ENCODE results near the gene ATP6V0C.

DNA sequence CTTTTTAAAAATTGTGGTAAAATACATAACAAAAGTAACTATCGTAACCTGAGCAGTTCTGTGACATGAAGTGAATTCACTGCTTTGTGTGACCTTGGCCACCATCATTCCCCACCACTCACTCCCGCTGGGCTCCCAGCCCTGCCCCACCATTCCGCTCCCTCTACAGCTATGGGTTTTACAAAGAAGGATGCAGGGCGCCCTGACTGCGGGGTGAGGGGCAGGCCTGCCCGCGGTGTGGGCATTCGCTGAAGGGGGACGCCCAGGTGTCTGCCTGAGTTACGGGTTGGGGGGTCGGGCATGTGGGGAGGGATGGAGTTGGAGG lies 17.6 kb downstream of the ATP6V0C start, which contains the start of gene CEMP1:
- TF ChIP-seq EP300 (conservative IDR thresholded peaks at IDR 0.05; ENCODE audit: poor library complexity, severe bottlenecking), result no peak
- TF ChIP-seq, protein P1, sequence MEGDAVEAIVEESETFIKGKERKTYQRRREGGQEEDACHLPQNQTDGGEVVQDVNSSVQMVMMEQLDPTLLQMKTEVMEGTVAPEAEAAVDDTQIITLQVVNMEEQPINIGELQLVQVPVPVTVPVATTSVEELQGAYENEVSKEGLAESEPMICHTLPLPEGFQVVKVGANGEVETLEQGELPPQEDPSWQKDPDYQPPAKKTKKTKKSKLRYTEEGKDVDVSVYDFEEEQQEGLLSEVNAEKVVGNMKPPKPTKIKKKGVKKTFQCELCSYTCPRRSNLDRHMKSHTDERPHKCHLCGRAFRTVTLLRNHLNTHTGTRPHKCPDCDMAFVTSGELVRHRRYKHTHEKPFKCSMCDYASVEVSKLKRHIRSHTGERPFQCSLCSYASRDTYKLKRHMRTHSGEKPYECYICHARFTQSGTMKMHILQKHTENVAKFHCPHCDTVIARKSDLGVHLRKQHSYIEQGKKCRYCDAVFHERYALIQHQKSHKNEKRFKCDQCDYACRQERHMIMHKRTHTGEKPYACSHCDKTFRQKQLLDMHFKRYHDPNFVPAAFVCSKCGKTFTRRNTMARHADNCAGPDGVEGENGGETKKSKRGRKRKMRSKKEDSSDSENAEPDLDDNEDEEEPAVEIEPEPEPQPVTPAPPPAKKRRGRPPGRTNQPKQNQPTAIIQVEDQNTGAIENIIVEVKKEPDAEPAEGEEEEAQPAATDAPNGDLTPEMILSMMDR (IDR thresholded peaks at IDR 0.05; ENCODE audit: poor library complexity, severe bottlenecking), result no peak

All from neural cell (in vitro differentiated cells).